GM18499 (cell line): Measurements from ENCODE around the gene SPO11.

Source experiments
- ATAC-seq: cut with Tn5 transposase; IDR thresholded peaks from one replicate; pipeline ENCODE4 v1.9.1; 2021; ENCODE audit warnings: moderate number of reproducible peaks; ENCODE audit not compliant: insufficient read depth, unreplicated experiment

The SPO11 gene

DNA sequence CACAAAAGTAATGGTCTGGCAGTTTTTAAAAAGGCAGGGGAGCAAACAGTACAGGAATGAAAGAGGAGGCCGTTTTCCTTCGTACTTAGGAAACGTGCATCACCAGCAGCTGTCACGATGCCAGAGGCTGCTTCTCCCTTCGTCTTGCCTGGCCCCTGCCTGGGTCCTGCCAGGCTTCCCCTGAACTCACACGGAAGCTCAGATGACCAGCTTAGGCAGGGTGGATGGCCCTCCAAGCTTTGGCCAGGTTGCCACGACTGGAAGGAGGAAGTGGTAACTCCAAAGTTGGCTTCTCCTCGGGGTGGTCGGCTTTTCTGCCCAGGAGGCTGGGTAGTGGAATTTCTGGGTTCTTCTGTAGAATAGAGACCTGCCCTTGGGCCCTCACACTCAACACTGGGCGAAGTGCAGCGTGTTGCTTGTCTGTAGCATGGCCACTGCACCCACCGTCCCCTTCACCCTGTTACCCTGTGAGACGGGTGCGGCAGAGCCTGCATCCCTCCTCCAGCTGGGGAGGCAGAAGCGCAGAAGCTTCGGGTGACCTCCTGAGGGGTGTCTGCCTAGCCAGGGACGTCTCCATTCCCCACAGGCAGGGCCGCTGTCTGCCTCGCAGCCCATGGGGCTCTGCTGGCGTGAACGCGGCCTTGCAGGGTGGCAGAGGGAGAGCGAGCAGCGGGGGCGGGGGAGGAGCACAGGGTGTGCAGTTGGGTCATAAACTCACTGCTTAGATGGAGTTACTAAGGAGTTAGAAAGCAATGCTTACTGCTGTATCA, 43.2 kb downstream of the SPO11 start:
- ATAC-seq = no peak

DNA sequence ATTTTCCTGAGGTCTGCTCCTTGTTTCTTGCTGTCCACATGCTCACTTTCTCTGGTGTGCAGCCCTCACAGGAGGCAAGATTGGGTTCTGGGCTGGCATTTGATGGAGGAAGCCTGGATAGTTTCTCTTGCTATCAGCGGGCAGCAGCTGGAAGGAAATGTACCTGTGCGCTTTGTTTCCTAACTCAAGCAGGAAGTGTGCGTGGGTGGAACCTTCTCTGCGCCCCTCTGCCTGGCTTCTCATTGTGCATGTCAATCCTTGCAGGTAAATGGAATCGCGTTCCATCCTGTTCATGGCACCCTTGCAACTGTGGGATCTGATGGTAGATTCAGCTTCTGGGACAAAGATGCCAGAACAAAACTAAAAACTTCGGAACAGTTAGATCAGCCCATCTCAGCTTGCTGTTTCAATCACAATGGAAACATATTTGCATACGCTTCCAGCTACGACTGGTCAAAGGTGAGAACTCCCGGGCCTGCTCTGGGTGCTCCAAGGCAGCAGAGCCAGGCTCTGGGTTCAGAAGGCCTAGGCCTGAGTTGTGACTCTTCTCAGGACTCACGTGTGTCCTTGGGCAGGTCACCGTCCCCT, 44.8 kb downstream of the SPO11 start:
- no peak for ATAC-seq

DNA sequence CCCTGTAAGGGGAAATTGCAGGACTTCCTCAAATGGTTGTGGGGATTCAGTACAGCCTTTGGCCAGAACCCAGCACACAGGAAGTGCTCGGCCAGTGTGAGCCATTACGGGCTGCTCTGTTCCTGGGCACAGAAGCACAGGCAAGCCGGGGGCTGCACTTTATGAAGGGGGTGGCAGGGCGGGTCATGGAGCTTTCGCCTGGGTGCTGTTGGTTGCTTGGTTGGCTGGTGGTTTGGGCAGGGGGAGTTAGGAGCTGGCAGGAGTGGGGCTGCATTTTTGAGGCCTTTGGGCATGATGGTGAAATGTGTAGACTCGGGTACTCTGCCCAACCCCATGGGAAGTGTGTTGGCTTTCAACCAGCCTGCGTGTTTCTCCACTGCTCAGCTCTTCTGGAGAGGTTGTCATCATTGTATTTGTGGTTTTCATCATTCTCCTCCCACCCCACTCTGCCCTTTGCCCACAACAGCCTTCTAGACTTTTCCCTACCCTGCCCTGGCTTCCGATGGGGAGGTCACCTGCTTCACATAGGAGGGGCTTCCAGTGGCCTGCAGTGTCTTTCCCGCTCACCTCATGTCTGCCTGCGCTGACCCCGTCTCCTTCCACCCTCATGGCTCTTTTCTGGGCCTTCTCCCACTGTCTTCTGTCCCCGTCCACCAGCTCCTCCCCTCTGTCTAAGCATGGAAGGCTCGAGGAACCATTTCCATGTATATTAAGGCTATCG, 45.5 kb downstream of the SPO11 start:
- ATAC-seq = no peak

DNA sequence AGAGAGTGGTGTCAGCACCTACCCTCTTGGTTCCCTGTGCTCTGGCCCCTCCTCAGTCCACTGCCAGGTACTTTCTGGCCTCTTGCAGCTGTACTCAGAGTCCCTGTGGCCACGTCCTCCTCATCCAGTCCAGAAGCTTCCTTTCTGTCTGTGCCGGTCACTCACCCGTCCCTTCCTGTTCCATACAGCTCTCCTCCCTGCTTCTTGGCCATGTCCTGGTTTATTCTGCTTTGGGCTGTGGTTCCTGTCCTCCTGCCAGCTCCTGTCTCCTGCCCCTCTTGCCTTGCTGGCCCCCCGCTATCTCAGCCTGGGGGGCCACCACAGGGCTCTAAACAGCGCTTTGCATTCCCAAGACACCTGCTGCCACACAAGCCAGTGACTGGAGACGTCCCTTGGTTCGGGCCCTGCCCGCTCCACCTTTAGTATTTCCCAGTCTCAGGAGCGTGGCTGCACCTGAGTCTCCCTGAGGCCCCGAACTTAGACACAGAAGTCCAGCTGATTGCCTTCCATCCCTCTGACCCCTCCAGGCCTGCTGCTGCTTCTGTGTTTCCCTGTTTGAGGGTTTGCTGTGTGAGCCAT, 46.1 kb downstream of the SPO11 start:
- ATAC-seq = no peak

DNA sequence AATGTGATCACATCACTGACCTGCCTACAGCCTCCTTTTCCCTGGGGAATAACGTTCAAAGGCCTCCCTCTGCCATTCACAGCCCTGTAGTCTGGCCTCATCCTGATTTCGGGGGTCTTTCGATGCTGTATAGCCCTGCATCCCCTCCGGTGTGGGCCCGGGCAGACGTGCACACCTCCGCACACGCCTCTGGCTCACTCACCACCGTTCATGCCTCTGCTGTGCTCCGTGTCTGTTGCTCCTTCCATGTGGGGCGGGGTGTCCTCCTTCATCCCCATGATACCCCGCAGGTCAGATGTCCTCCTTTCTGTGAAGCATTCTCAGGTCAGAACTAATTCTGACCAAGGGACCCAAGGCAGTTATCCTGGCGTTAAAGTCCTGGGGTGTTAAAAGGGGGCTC, 47.7 kb downstream of the SPO11 start:
- ATAC-seq = no peak

DNA sequence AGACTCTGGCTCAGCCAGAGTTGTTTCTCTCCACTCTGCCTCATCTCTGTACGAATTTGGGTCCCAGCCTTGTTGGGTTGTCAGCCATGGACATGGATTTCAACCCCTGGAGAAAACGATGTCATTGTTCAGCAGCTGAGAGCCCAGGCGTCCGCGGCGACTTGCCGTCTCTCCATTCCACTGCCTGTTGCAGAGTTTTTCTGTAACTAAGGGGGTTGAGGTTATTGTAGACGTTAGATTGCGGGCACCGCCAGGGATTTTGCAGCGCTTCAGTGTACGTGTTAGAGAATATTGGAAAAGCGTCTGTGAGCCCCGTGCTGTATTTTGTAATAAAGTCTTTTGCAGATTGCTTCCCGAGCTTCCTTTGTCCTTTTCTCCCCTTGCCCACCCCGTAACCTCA, 48.5 kb downstream of the SPO11 start:
- ATAC-seq = no peak

DNA sequence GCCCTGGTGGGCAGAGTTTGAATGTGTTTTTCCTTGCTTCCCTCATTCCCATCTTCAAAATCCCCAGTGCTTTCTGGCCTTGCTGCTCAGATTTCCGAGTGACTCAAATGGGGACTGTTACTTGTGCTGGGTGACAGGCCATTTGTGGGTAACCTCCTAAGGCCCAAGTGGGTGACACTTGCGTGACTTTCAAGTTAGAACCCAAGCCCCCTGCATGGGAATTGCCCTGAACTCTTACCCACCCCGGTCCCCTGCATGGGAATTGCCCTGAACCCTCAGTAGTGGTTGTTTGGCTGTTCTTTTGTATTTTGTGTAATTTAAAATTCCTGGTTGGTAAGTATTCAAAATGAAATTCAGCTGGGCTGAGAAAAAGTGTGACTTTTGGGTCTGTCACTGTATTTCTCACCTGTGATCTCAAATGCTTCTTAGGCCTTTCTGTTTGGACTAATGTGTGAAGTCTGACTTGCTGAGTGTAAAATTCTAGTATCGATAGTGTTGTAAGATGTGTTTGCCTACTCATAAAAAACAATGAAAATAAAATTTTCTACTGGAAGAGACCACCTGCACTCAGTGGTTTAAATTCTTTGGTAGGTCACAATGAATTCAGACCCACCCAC, 49.2 kb downstream of the SPO11 start:
- no peak for ATAC-seq

DNA sequence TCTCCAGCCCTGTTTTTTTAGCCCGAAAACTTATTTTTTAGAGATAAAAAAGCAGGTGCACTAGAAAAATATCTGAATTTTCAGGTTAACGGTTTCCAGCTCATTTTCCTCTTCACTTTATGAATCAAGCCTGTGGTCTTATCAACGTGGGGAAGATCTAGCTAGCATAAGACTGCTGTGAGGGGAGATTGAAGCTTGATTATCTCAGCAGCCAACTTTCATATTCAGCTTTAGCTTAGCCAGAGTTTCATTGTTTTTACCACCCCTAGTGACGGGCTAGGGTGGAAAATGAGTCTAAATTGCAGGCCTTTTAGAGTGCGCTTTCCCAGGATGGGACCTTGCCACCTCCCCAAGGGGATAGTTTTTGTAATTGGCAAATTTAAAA, 49.7 kb downstream of the SPO11 start:
- no peak for ATAC-seq

DNA sequence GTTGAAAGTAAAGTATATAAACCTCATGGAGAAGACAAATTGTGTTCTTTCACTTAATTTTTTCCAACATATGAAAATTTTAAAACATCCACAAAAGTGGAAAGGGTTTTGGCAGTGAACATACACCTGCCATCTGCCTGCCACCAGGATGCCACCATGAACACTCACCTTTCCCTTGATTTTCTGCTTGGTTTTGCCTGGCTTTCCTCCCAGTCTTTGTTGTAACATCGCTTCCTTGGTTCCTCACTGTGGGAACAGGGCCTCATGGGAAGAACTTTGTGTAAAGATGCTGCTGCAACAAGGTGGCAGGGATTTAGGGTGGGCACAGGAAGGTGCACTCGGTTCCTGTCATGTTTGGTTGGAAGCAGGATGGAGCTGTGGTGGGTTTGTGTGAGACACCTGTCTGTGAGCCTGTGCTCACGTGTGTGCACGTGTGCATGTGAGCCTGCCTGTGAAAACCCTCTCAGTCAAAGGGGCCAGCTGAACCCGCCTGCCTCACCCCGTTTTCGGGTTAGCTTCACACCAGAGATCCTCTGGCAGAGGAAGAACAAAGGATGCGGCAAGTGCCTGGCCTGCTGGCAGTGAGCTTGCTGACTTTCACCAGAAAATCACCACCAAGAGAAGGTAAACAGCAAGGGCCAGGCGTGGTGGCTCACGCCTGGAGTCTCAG, 50.6 kb downstream of the SPO11 start:
- no peak for ATAC-seq

DNA sequence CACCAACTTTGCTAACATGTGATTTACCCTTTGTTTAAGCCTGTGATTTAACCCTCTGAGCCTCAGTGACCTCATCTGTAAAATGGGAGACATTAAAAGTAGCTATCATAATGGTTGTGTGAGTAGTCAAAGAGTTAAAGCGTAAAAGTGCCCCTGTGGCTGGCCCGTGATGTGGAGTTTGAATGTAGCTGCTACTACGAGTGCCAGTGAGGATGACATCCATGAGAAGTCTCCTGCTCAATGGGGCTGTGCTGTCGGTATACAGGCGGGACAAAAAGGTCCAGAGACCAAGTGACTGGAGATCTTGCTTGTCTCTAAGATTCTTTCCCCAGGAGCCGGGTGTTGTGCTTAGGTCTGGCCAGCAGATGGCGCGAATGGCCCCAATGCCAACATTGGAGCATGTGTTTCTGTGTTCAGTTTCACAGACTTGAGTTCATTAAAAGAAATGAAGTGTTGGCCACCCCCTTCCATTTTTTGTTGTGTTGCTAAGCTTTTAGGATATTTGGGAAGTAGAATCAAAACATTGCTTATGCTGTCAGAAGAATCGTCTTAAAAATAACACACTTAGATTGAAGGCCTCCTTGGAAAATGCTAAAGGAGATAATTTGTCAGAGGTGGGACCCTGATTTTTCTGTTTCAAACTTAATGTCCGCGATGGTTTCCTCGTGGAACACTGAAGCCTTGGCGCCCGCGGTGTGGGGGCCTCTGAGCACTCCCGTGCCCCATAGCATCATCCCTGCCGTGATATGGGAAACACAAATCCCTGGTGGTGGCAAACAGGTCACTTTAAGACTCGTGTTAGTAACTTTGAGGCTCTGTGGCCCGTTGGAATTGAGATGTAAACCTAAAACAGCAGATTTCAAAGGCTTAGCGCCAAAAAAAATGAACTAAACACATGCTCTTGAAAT, 52.2 kb downstream of the SPO11 start:
- no peak for ATAC-seq

DNA sequence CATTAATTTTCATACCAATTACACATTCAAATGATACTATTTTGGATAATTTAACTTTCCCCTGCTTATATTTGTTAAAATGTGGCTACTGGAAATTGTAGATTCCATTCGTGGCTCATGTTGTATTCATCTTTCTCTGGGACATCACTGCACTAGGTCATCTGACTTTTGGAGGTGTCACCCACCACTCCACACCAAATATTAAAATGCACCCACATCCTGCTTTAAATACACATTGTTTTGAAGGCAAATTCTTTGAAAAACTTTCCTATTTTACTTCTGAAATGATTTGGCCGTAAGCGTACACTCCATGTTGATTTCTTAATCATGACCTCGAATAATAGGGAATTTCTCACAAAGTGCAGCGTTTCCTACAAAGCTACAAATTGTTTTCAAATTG, 52.9 kb downstream of the SPO11 start:
- no peak for ATAC-seq

DNA sequence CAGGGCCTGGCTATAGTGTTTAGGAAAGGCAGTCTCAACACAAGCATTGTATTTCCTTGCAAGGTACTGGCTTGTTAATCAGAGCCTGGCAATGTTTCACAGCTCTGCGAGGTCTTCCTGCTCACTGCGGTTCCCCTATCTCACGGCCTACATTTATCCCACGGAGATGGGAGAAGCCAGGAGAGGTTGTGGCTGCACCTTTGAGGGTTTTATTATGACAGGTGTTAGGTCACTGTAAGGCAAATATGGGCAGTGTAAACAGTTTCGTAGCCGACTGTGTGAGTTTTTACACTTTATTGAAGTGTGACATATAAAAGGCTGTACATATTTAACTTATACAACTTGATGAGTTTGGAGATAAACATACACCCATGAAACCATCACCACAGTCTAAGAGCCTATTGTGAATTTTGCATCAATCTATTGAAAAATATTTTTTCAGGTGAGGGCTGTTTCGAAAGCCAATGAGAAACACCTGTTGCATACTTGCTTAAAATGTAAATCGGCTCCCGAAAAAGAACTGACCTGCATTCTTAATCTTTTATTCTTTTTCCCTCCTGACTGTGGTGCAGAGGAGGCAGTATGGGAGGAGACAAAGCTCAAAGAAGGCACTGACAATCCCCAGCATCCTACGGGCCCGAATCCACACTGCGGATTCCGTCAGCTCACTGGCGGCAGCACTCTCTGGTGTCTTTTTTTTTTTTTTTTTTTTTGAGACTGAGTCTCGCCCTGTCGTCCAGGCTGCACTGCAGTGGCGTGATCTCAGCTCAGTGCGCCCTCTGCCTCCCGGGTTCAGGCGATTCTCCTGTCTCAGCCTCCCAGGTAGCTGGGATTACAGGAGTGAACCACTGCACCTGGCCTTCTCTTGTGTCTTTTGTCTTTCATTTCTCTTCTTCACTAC, 54.1 kb downstream of the SPO11 start:
- ATAC-seq = no peak

DNA sequence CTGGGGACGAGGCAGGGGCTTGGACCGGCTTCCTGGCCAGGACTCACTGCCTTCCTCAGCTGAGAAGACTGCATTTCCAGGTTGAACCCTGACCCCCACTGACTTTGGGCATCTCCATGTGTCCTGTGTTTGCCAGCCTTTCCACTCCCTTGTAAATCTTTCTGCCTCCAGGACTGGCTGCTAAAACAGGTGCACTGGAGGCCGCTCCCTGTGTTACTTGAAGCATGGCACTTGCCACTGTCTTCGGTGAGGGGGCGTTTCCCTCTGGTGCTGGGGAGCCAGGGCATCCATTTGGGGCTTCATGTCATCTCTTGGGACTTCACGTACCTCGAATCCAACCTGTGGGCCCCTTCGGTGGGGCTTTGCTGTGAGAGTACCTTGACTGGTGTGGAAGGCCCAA, 54.9 kb downstream of the SPO11 start:
- ATAC-seq = no peak

DNA sequence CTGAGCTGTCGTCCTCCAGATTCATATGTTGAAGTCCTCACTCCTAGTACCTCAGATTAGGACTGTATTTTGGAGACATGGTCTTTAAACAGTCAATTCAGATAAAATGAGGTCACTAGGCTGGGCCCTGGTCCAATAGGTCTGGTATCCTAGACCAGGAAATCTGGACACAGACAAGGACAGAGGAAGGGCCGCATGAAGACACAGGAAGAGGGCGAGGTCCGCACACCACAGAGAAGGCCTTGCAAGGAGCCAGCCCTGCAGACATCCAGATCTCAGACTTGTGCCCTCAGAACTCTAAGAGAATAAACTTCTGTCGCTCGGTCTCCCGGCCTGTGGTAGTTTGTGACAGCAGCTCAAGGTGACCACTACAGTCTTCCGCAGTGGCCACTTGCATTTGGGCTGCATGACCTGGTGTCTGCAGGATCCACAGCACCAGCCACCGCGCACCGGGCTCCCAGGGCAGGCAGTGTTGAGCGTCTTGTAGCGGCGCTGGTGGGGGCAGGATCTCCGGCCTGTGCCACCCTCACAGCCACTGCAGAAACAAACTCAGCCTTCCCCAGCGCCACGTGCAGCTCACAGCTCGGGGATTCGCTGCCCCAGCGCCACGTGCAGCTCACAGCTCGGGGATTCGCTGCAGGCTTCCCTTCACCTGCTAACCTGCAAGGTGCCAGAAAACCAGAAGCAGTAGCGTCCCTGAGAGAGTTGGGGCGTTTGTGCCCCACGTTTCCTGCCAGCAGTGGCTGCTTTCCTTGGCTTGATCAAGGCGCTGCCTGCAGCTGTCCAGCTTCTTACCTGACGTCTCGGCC, 55.6 kb downstream of the SPO11 start:
- no peak for ATAC-seq

DNA sequence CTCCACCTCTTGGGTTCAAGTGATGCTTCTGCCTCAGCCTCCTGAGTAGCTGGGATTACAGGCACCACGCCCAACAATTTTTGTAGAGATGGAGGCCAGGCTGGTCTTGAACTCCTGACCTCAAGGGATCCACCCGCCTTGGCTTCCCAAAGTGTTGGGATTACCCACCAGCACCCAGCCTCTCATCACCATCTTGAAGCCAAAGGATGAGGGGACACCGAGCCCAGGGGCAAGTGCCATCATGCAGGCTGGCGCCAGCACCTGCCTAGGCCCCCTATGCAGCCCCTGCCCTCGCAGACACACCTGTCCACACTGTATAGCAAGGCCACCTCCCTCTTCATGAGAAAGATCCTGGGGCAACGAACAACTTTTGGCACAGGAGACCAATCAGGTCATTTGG, 56.3 kb downstream of the SPO11 start:
- ATAC-seq = no peak

DNA sequence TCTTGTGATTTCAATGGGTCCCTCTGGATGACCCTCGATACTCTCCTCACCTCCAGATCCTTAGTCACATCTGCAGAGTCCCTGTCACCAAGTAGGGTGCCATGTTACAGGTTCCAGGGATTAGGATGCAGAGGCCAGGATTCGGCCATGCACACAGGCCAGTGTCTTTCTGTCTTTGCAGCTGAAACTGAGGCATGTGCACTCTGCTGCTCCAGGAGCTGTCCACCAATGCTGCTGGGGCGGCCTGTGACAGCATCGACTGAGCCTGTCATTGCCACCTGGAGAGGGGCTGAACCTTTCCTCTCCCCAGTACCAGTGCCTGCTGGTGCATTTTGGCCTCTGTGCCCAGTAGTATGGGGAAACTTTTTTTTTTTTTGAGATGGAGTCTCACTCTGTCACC, 57.2 kb downstream of the SPO11 start:
- no peak for ATAC-seq

DNA sequence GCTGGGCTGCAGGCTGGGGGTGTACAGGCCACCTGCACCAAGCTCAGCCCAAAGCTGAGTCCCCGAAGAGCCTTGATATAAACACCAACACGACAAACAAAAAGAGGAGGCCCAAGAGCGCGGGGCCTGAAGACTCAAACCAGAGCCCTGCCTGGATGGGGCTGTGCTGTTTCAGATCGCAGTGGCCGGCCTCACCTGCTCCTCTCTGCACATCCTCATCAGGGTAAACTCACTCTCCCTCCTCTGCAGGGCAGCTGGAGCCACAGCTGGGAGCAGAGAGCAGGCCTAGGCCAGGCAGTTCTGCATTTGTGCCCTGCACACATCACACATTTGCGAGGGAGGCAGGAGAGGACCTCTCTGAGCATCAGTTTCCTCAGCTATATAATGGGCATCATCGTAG, 57.9 kb downstream of the SPO11 start:
- ATAC-seq = no peak

DNA sequence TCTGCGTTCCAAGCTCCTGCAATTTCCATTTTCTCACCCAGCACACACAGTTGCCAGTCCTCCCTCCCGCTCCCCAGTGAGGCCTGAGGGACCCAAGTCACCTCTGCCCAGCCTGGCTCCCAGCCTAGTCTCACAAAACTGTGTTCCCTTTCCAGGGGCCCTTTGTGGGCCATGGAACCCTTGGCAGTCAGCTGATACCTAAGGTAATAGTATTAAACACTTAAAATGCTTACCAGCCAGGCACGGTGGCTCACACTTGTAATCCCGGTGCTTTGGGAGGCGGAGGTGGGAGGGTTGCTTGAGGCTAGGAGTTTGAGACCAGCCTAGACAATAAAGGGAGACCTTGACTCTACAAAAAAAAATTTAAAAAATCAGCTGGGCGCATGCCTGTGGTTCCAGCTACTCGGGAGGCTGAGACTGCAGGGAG, 58.4 kb downstream of the SPO11 start:
- no peak for ATAC-seq
